GM12878 (cell line): ENCODE results near the gene UGT1A6. TPM values are rescaled to one million over a fixed set of nuclear protein-coding genes. Genes with fewer than 3 reads are reported as not detected.

Experiments used
- ATAC-seq: fragments of 200-7000 bp; cut with Tn5 transposase; 3 replicates; pipeline ENCODE4 v1.9.1; 2020; ENCODE audit warnings: mild to moderate bottlenecking, moderate library complexity
- BruUV-seq: library from RNA; stranded (reverse); fragments of 400-500 nt; replicated peaks from 2 replicates; lab custom pipeline; 2021; lab: Mats Ljungman, UMichigan
- CTCF ChIA-PET: fragments of 300-600 bp; sonication (Branson Sonifier 250); formaldehyde crosslinking; extraction: SDS; loops from one replicate; lab custom pipeline; 2021; ENCODE audit warnings: inconsistent platforms; lab: Yijun Ruan, JAX
- POLR2A ChIA-PET: fragments of 350-600 bp; formaldehyde crosslinking; extraction: SDS; loops from one replicate; lab custom pipeline; 2021; ENCODE audit warnings: inconsistent platforms; lab: Charles Lee
- RAD21 ChIA-PET: fragments of 300-600 bp; sonication (Branson Sonifier 250); formaldehyde crosslinking; loops from one replicate; lab custom pipeline; 2023; ENCODE audit warnings: antibody characterized with exemption; ENCODE audit not compliant: unreplicated experiment; lab: Charles Lee
- SMC1A ChIA-PET: fragments of 300-600 bp; sonication (Branson Sonifier 250); formaldehyde crosslinking; loops from one replicate; lab custom pipeline; 2023; ENCODE audit not compliant: unreplicated experiment, uncharacterized antibody; lab: Charles Lee
- DNase-seq: peaks from one replicate; pipeline ENCODE4 v3.0.0-alpha.2; 2011; ENCODE audit warnings: low read depth, low spot score
- FAIRE-seq: peaks from 3 replicates; lab custom pipeline; 2011; peaks lifted over from hg19 to GRCh38; lab: Jason Lieb, UNC
- H2AFZ ChIP-seq: 2 replicates; pipeline ENCODE4 v1.6.0; 2011; ENCODE audit warnings: low read depth, low read length, control low read depth; ENCODE audit not compliant: control insufficient read depth
- H3K27ac ChIP-seq: 2 replicates; pipeline ENCODE4 v1.5.1; 2011; ENCODE audit warnings: control low read depth; ENCODE audit not compliant: control insufficient read depth, insufficient read depth
- H3K27me3 ChIP-seq, 2 experiments: replicated peaks in 1 of 2; 2 replicates each; pipeline versions ENCODE4 v1.6.0 to v1.6.1; 2011; ENCODE audit warnings: low read length in 1 of 2; ENCODE audit not compliant: control insufficient read depth in 2 of 2, insufficient read depth in 2 of 2
- H3K36me3 ChIP-seq, 2 experiments: 2 replicates each; pipeline ENCODE4 v1.5.1; 2011; ENCODE audit warnings: low read length in 1 of 2; ENCODE audit not compliant: control insufficient read depth in 2 of 2, insufficient read depth in 2 of 2
- H3K4me1 ChIP-seq: 2 replicates; pipeline ENCODE4 v1.6.1; 2011; ENCODE audit warnings: mild to moderate bottlenecking, low read length, moderate library complexity, mixed read lengths; ENCODE audit not compliant: control insufficient read depth, insufficient read depth
- H3K4me2 ChIP-seq: 2 replicates; pipeline ENCODE4 v1.6.0; 2011; ENCODE audit warnings: control low read depth; ENCODE audit not compliant: control insufficient read depth, insufficient read depth
- H3K4me3 ChIP-seq: fragments of 200-600 bp; sonication (generic); 2 replicates; pipeline ENCODE4 v1.5.1; 2016
- H3K79me2 ChIP-seq: 2 replicates; pipeline ENCODE4 v1.6.0; 2011; ENCODE audit warnings: low read length; ENCODE audit not compliant: control insufficient read depth, insufficient read depth
- H3K9ac ChIP-seq: 2 replicates; pipeline ENCODE4 v1.8.0; 2011; ENCODE audit warnings: low read length, control low read depth, mixed read lengths; ENCODE audit not compliant: control insufficient read depth, insufficient read depth
- H3K9me3 ChIP-seq: replicated peaks from 3 replicates; pipeline ENCODE4 v1.5.1; 2011; ENCODE audit warnings: mild to moderate bottlenecking, low read length; ENCODE audit not compliant: control insufficient read depth, insufficient read depth
- H4K20me1 ChIP-seq: 2 replicates; pipeline ENCODE4 v1.6.0; 2011; ENCODE audit not compliant: control insufficient read depth, insufficient read depth
- BACH1 ChIP-seq: fragments of 450-650 bp; IDR thresholded peaks from 2 replicates; pipeline ENCODE4 v1.6.1; 2017; ENCODE audit warnings: mild to moderate bottlenecking, borderline replicate concordance
- BCL11A ChIP-seq: IDR thresholded peaks from 2 replicates; pipeline ENCODE4 v1.6.1; 2011; ENCODE audit warnings: low read depth, low read length
- CHD4 ChIP-seq: fragments of 200-600 bp; sonication (generic); IDR thresholded peaks from 2 replicates; pipeline ENCODE4 v1.6.1; 2016; ENCODE audit warnings: mild to moderate bottlenecking
- CREB1 ChIP-seq: IDR thresholded peaks from 2 replicates; pipeline ENCODE4 v1.6.1; 2012; ENCODE audit warnings: low read depth, mild to moderate bottlenecking, inconsistent platforms
- EGR1 ChIP-seq, 2 experiments: IDR thresholded peaks; 1 replicate in 1 of 2; 2 replicates in 1 of 2; pipeline ENCODE4 v1.6.1; 2011 to 2012; ENCODE audit warnings: low read depth in 2 of 2, low read length in 2 of 2, borderline replicate concordance in 1 of 2, mild to moderate bottlenecking in 1 of 2, moderate library complexity in 1 of 2
- ETV6 ChIP-seq, 2 experiments: fragments of 450-650 bp in 1 of 2; IDR thresholded peaks in 1 of 2; conservative IDR thresholded peaks in 1 of 2; 2 replicates each; pipeline ENCODE4 v1.6.1; 2014; ENCODE audit warnings: antibody characterized with exemption in 1 of 2, borderline replicate concordance in 1 of 2, low read depth in 1 of 2, mild to moderate bottlenecking in 1 of 2, moderate library complexity in 1 of 2
- MTA2 ChIP-seq: fragments of 450-650 bp; IDR thresholded peaks from 2 replicates; pipeline ENCODE4 v1.6.1; 2016; ENCODE audit warnings: low read depth, mild to moderate bottlenecking, moderate library complexity
- NBN ChIP-seq: fragments of 450-650 bp; IDR thresholded peaks from 2 replicates; pipeline ENCODE4 v1.6.1; 2016
- NFIC ChIP-seq: IDR thresholded peaks from 2 replicates; pipeline ENCODE4 v1.6.1; 2012; ENCODE audit warnings: low read depth, mild to moderate bottlenecking, inconsistent platforms, low read length, moderate library complexity
- RFX5 ChIP-seq: IDR thresholded peaks from 2 replicates; pipeline ENCODE4 v1.6.1; 2011; ENCODE audit warnings: low read depth, low read length, improper control_type of control experiment
- SMAD5 ChIP-seq: IDR thresholded peaks from 2 replicates; pipeline ENCODE4 v1.6.1; 2016; ENCODE audit warnings: antibody characterized with exemption, low read depth
- SP1 ChIP-seq: IDR thresholded peaks from one replicate; pipeline ENCODE4 v1.6.1; 2011; ENCODE audit warnings: low read depth, low read length
- ZNF207 ChIP-seq: fragments of 450-650 bp; IDR thresholded peaks from 2 replicates; pipeline ENCODE4 v1.6.1; 2014; ENCODE audit warnings: antibody characterized with exemption, mild to moderate bottlenecking, borderline replicate concordance
- WGBS: methylation state at CpG from one replicate; pipeline ENCODE4 v1.1.6; 2016; ENCODE audit warnings: low lambda C conversion rate; ENCODE audit not compliant: insufficient replicate concordance, insufficient coverage; ENCODE audit errors: missing lambda C conversion rate; 5-methylcytosine and 5-hydroxymethylcytosine counted together
- in situ Hi-C: fragments of 300-500 bp; cut with MboI; formaldehyde crosslinking; loops from 9 replicates; pipeline ENCODE4 v1.14.3; 2018; ENCODE audit warnings: mixed read lengths
- intact Hi-C: fragments of 100-400 bp; cut with micrococcal nuclease; formaldehyde crosslinking; loops from one replicate; pipeline ENCODE4 v1.14.2; 2022; ENCODE audit not compliant: unreplicated experiment
- polyA plus RNA-seq, 11 experiments: library from polyadenylated mRNA; depleted of rRNA in 4 of 11; unstranded in 6 of 11; stranded (reverse) in 5 of 11; fragments of >200 nt; fragmentation: Nextera tagmentation in 4 of 11; fragmentation: Illumina TruSeq in 1 of 11; extraction: Ambion mirVana in 4 of 11; extraction: Trizol in 1 of 11; gene quantifications; 1 replicate in 1 of 11; 2 replicates in 10 of 11; pipeline versions ENCODE4 v1.2.1 to v1.2.3, GENCODE V29; 2011 to 2016; ENCODE audit warnings: inconsistent platforms in 2 of 11, missing spikeins in 2 of 11, low read depth in 1 of 11
- total RNA-seq, 4 experiments: library from RNA; depleted of rRNA in 3 of 4; stranded (reverse); fragments of >200 nt in 3 of 4; fragmentation: Illumina TruSeq in 1 of 4; extraction: Trizol in 1 of 4; gene quantifications; 2 replicates each; pipeline versions ENCODE4 v1.2.1 to v1.2.3, GENCODE V29; 2013 to 2021
- TF ChIP-seq, protein P1 (sequence below): IDR thresholded peaks from 2 replicates; pipeline ENCODE4 v1.6.1; 2012; ENCODE audit warnings: low read depth, low read length, improper control_type of control experiment
- TF ChIP-seq, protein P2 (sequence below): fragments of 450-650 bp; IDR thresholded peaks from 2 replicates; pipeline ENCODE4 v1.6.1; 2016; ENCODE audit warnings: mild to moderate bottlenecking

The UGT1A6 gene
- total and polyA plus RNA-seq, 10 of the 15 experiments (the other 5 are each of a cell fraction or from before 2014, with no cell fraction given): not detected

GRCh38 chr2:233791883-233792329 is 99.2 kb downstream of the UGT1A6 start:
- H3K9ac ChIP-seq: no peak overlapping the region
- DNase-seq (no peak), FAIRE-seq (no peak), ATAC-seq (no peak)
- H3K27ac ChIP-seq: no peak overlapping the region
- no peaks in the 10 kb centered on the region for H4K20me1 ChIP-seq
- TF ChIP-seq EGR1 (IDR thresholded peaks at IDR 0.05; ENCODE audit: borderline replicate concordance in 1 of 2, low read depth in 2 of 2, low read length in 2 of 2): no peak
- TF ChIP-seq NBN: no peak
- no peak for TF ChIP-seq MTA2
- no peak for TF ChIP-seq RFX5
- no peak for TF ChIP-seq SMAD5
- TF ChIP-seq CHD4: no peak
- no peak for TF ChIP-seq CREB1
- TF ChIP-seq, protein P1, sequence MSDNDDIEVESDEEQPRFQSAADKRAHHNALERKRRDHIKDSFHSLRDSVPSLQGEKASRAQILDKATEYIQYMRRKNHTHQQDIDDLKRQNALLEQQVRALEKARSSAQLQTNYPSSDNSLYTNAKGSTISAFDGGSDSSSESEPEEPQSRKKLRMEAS: no peak
- TF ChIP-seq ZNF207: no peak
- no peak for TF ChIP-seq SP1
- TF ChIP-seq ETV6 (conservative IDR thresholded peaks at IDR 0.05 in 1 of 2, IDR thresholded peaks at IDR 0.05 in 1 of 2; ENCODE audit: borderline replicate concordance in 1 of 2, low read depth in 1 of 2): no peak
- no peak for TF ChIP-seq NFIC
- TF ChIP-seq BACH1: no peak
- no peak for TF ChIP-seq BCL11A
- TF ChIP-seq, protein P2, sequence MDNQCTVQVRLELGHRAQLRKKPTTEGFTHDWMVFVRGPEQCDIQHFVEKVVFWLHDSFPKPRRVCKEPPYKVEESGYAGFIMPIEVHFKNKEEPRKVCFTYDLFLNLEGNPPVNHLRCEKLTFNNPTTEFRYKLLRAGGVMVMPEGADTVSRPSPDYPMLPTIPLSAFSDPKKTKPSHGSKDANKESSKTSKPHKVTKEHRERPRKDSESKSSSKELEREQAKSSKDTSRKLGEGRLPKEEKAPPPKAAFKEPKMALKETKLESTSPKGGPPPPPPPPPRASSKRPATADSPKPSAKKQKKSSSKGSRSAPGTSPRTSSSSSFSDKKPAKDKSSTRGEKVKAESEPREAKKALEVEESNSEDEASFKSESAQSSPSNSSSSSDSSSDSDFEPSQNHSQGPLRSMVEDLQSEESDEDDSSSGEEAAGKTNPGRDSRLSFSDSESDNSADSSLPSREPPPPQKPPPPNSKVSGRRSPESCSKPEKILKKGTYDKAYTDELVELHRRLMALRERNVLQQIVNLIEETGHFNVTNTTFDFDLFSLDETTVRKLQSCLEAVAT: no peak
- H3K4me2 ChIP-seq: no peak overlapping the region
- no peaks in the 10 kb centered on the region; a peak in 1 of 4 replicates for H3K27me3 ChIP-seq
- ChIA-PET SMC1A (no interaction called here), CTCF (no interaction called here), RAD21 (no interaction called here), POLR2A (no interaction called here)
- in situ Hi-C loops: no loop called here
- H3K4me1 ChIP-seq: no peaks in the 10 kb centered on the region
- H2AFZ ChIP-seq: no peak overlapping the region
- no peaks in the 10 kb centered on the region for H3K79me2 ChIP-seq
- 14% methylated on average over 7 of the region's 9 CpGs for WGBS
- intact Hi-C loops: no loop called here
- no peak overlapping the region for H3K4me3 ChIP-seq
- H3K36me3 ChIP-seq: no peaks in the 10 kb centered on the region
- BruUV-seq: no TSS peak
- no peaks in the 10 kb centered on the region for H3K9me3 ChIP-seq
